Endothelial cell of umbilical vein (primary cell): Measurements from ENCODE around the gene LIN54. TPM values are rescaled to one million over a fixed set of nuclear protein-coding genes. Genes with fewer than 3 reads are reported as not detected.

Source experiments
- BruUV-seq: library from RNA; stranded (reverse); fragments of 400-500 nt; replicated peaks from 2 replicates; lab custom pipeline; 2021; lab: Mats Ljungman, UMichigan
- CTCF ChIA-PET: fragments of 300-600, 350-600 bp; sonication (Branson Sonifier 250); formaldehyde crosslinking; loops from one replicate; lab custom pipeline; 2021; ENCODE audit warnings: antibody characterized with exemption, inconsistent platforms; lab: Charles Lee
- POLR2A ChIA-PET: fragments of 300-600, 350-600 bp; sonication (Branson Sonifier 250); formaldehyde crosslinking; loops from one replicate; lab custom pipeline; 2021; ENCODE audit warnings: antibody characterized with exemption, inconsistent platforms; lab: Charles Lee
- DNase-seq: peaks from one replicate; pipeline ENCODE4 v3.0.0-alpha.2; 2011; ENCODE audit warnings: low read depth, low spot score
- FAIRE-seq: peaks from 2 replicates; lab custom pipeline; 2011; peaks lifted over from hg19 to GRCh38; lab: Jason Lieb, UNC
- H2AFZ ChIP-seq: 2 replicates; pipeline ENCODE4 v1.6.0; 2012; ENCODE audit warnings: low read depth, low read length, control low read depth, inconsistent platforms
- H3K27ac ChIP-seq: 2 replicates; pipeline ENCODE4 v1.5.1; 2011; ENCODE audit warnings: low read depth, mild to moderate bottlenecking, control low read depth, low read length, moderate library complexity; ENCODE audit not compliant: insufficient read depth
- H3K27me3 ChIP-seq, 2 experiments: 2 replicates each; pipeline versions ENCODE4 v1.6.0 to v1.6.1; 2011; ENCODE audit warnings: low read length in 2 of 2, mixed read lengths in 1 of 2; ENCODE audit not compliant: control insufficient read depth in 2 of 2, insufficient read depth in 2 of 2
- H3K36me3 ChIP-seq, 2 experiments: 2 replicates in 1 of 2; 3 replicates in 1 of 2; pipeline ENCODE4 v1.5.1; 2011; ENCODE audit warnings: low read length in 2 of 2, mild to moderate bottlenecking in 1 of 2, moderate library complexity in 1 of 2; ENCODE audit not compliant: control insufficient read depth in 2 of 2, insufficient read depth in 2 of 2; ENCODE audit errors: extremely low read depth in 1 of 2
- H3K4me1 ChIP-seq: 3 replicates; pipeline ENCODE4 v1.5.1; 2011; ENCODE audit warnings: mild to moderate bottlenecking, low read length; ENCODE audit not compliant: control insufficient read depth, insufficient read depth; ENCODE audit errors: extremely low read depth
- H3K4me2 ChIP-seq: 2 replicates; pipeline ENCODE4 v1.6.1; 2011; ENCODE audit warnings: low read length, control low read depth, mixed read lengths; ENCODE audit not compliant: insufficient read depth
- H3K4me3 ChIP-seq, 3 experiments: fragments of 200-600 bp in 1 of 3; sonication (generic), shearing (Covaris generic) in 1 of 3; replicated peaks in 1 of 3; 2 replicates each; pipeline ENCODE4 v1.5.1; 2011 to 2016; ENCODE audit warnings: control low read depth in 3 of 3, low read length in 3 of 3, mild to moderate bottlenecking in 2 of 3, inconsistent platforms in 1 of 3, low read depth in 1 of 3, moderate library complexity in 1 of 3; ENCODE audit not compliant: insufficient read depth in 1 of 3
- H3K79me2 ChIP-seq: 2 replicates; pipeline ENCODE4 v1.6.0; 2012; ENCODE audit warnings: low read length, inconsistent platforms; ENCODE audit not compliant: control insufficient read depth, insufficient read depth
- H3K9ac ChIP-seq: replicated peaks from 2 replicates; pipeline ENCODE3; 2011; ENCODE audit warnings: low read length, control low read depth; ENCODE audit not compliant: insufficient read depth; ENCODE audit errors: extremely low read depth
- H3K9me1 ChIP-seq: replicated peaks from 3 replicates; pipeline ENCODE4 v1.6.0; 2011; ENCODE audit warnings: mild to moderate bottlenecking, low read length; ENCODE audit not compliant: control insufficient read depth, insufficient read depth; ENCODE audit errors: extremely low read depth
- H3K9me3 ChIP-seq: replicated peaks from 2 replicates; pipeline ENCODE4 v1.5.1; 2012; ENCODE audit warnings: low read length, inconsistent platforms; ENCODE audit not compliant: control insufficient read depth, insufficient read depth
- H4K20me1 ChIP-seq: replicated peaks from 2 replicates; pipeline ENCODE3; 2011; ENCODE audit warnings: mild to moderate bottlenecking, low read length; ENCODE audit not compliant: control insufficient read depth, insufficient read depth; ENCODE audit errors: extremely low read depth
- GATA2 ChIP-seq: IDR thresholded peaks from 2 replicates; pipeline ENCODE4 v1.7.0; 2011; ENCODE audit warnings: low read depth, mild to moderate bottlenecking, moderate library complexity, mixed read lengths, low read length; ENCODE audit not compliant: insufficient read length, insufficient read depth
- JUN ChIP-seq: IDR thresholded peaks from 2 replicates; pipeline ENCODE4 v1.6.1; 2011; ENCODE audit warnings: borderline replicate concordance, low read depth; ENCODE audit not compliant: insufficient read length, insufficient read depth
- POLR2A ChIP-seq: IDR thresholded peaks from 2 replicates; pipeline ENCODE4 v1.6.1; 2012; ENCODE audit warnings: low read depth, mild to moderate bottlenecking, control low read depth, low read length
- POLR2AphosphoS5 ChIP-seq: IDR thresholded peaks from 2 replicates; pipeline ENCODE4 v1.6.1; 2012; ENCODE audit warnings: low read depth, mild to moderate bottlenecking, control low read depth, low read length, moderate library complexity; ENCODE audit not compliant: insufficient read depth
- dilution Hi-C: fragments of 300-500 bp; cut with MboI; formaldehyde crosslinking; loops from one replicate; pipeline ENCODE4 v1.15.0; 2019; ENCODE audit warnings: low sequenced_read_pairs; ENCODE audit not compliant: extremely low pct_ligation_motif_present
- intact Hi-C: fragments of 100-400 bp; cut with micrococcal nuclease; formaldehyde crosslinking; loops from one replicate; pipeline ENCODE4 v1.10.0; 2022
- polyA plus RNA-seq, 4 experiments: library from polyadenylated mRNA; depleted of rRNA in 3 of 4; stranded (reverse) in 3 of 4; unstranded in 1 of 4; fragments of >200 nt; gene quantifications; 2 replicates each; pipeline versions ENCODE4 v1.2.1 to v1.2.3, GENCODE V29; 2011 to 2012; ENCODE audit warnings: missing spikeins in 1 of 4
- total RNA-seq: library from RNA; stranded (reverse); gene quantifications from 2 replicates; pipeline ENCODE4 v1.2.3, GENCODE V29; 2021
- TF ChIP-seq, protein P1 (sequence below): IDR thresholded peaks from 2 replicates; pipeline ENCODE4 v1.6.1; 2011; ENCODE audit not compliant: insufficient read depth, insufficient read length

The LIN54 gene
- total and polyA plus RNA-seq, 2 donors (not counting 3 experiments of a cell fraction or from before 2014, with no cell fraction given): 6.2 to 15.7 TPM

GRCh38 chr4:82934441-82934840 lies 76.2 kb downstream of the LIN54 start:
- Histone ChIP-seq H3K4me2 (no peak overlapping the region), H3K9ac (no peak overlapping the region), H3K36me3 (peaks cover 2 to 11% of the 10 kb centered on the region in 2 experiments), H3K4me1 (no peaks in the 10 kb centered on the region), H3K79me2 (no peaks in the 10 kb centered on the region), H3K4me3 (no peak overlapping the region), H4K20me1 (no peaks in the 10 kb centered on the region), H3K27me3 (no peaks in the 10 kb centered on the region), H3K27ac (no peak overlapping the region), H3K9me3 (no peaks in the 10 kb centered on the region), H2AFZ (no peak overlapping the region), H3K9me1 (no peaks in the 10 kb centered on the region)
- ChIA-PET CTCF (interaction anchor here (0.9 kb wide), 1 partner anchor 36 kb away, joined by 3 read pairs; no protein-coding TSS in a partner anchor), POLR2A (no interaction called here)
- no TSS peak for BruUV-seq
- FAIRE-seq: no peak
- TF ChIP-seq GATA2 (no peak), POLR2AphosphoS5 (no peak), POLR2A (no peak)
- TF ChIP-seq, protein P1, sequence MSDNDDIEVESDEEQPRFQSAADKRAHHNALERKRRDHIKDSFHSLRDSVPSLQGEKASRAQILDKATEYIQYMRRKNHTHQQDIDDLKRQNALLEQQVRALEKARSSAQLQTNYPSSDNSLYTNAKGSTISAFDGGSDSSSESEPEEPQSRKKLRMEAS: no peak
- DNase-seq: no peak
- dilution Hi-C loops (no loop called here), intact Hi-C loops (no loop called here)

DNA sequence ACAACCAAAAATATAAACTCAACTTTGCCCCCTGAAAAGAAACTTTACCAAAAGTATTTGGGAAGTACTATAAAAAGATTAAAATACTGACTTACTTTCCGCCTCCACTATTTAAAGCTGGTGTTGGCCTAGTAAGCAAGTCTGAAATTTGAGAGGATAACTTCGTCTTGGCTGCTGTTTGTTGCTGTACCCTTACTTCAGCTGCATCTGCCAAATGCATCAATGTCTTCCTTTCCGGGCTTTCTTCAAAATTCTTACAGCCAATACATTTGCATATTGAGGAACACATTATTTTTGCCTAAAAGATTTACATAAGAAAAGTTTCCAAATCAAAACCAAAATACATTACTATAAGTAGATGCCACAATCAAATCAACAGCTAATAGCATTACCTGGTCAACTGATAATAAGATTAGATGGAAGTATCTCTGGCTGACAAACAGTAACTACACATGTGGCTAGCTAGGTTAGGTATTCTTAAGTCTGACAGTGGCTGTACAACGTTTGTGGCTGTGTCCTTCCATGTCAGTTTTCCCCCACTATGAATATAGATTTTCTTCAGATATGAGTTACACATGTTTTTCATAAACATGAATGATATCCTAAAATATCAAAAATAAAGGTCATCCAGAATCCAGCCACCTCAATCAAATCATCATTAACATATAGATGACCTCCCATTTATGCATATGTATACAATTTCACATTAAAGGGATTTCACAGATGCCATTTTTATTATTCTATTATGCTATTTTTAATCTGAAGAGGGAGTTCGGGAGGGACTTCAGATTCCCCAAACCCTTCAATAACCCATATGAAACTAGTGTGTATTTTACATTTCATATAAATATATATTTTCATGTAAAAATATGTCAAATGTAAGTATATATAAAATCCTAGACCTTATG lies 79.5 kb downstream of the LIN54 start:
- CTCF ChIA-PET: interaction anchor here (1.0 kb wide), 1 partner anchor 20 kb away, joined by 3 read pairs; no protein-coding TSS in a partner anchor
- no peaks in the 10 kb centered on the region for H3K9me3 ChIP-seq
- DNase-seq (no peak), FAIRE-seq (no peak)
- H3K9ac ChIP-seq: no peak overlapping the region
- H3K36me3 ChIP-seq: peaks cover 2 to 3% of the 10 kb centered on the region in 2 experiments
- H2AFZ ChIP-seq: no peak overlapping the region
- H3K27me3 ChIP-seq: no peaks in the 10 kb centered on the region
- POLR2A ChIA-PET: no interaction called here
- no peak overlapping the region for H3K27ac ChIP-seq
- H3K79me2 ChIP-seq: no peaks in the 10 kb centered on the region
- H3K4me3 ChIP-seq: no peak overlapping the region
- TF ChIP-seq JUN: no peak
- H3K4me2 ChIP-seq: no peak overlapping the region
- intact Hi-C loops (no loop called here), dilution Hi-C loops (no loop called here)
- no peaks in the 10 kb centered on the region for H3K9me1 ChIP-seq
- no peaks in the 10 kb centered on the region for H4K20me1 ChIP-seq
- BruUV-seq: no TSS peak
- no peaks in the 10 kb centered on the region for H3K4me1 ChIP-seq
